GM21737 (cell line): Measurements from ENCODE around the gene OR2T5.
"Not testable (repeated sequence)": the region's sequence is repeated elsewhere in the genome, so short reads cannot be mapped to it uniquely, and the experiment has no call there.

ENCODE experiments used
- ATAC-seq: cut with Tn5 transposase; IDR thresholded peaks from one replicate; pipeline ENCODE4 v1.9.1; 2021; ENCODE audit warnings: mild to moderate bottlenecking, moderate library complexity; ENCODE audit not compliant: unreplicated experiment

The OR2T5 gene

DNA sequence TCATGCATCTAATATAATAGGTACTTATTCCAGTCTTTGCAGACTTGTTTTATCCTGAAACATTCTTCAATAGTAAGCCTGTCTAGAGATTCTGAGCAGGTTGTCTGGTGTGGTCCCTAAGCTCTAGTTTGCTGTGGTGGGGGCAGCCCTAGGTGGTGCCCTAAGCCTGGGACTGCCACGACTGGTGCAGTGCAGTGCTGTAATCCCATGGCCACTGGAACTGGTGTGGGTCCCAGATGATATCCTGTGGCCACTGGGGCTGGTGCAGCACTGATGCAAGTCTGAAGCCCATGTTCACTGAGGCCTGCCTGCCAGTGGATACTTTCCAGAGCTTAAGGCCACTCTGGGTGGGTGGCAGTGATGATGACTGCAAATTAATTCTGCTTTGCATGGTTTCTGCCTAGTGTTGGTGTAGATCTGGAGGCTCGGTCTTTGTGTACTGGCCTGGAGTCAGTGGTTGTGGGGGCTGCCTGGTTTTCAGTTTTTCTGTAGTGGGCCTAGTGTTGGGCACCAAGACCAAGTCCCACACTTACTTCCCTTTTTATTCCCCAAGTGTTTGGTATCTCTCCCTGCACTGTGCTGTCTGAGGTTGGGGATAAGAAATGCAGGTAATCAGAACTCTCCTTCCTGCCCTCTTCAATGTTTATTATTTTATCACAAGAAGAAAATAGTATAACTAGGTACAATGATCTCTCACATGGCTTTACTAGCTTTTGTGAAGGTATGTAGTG, 12.1 kb downstream of the OR2T5 start:
- not testable (repeated sequence) for ATAC-seq

DNA sequence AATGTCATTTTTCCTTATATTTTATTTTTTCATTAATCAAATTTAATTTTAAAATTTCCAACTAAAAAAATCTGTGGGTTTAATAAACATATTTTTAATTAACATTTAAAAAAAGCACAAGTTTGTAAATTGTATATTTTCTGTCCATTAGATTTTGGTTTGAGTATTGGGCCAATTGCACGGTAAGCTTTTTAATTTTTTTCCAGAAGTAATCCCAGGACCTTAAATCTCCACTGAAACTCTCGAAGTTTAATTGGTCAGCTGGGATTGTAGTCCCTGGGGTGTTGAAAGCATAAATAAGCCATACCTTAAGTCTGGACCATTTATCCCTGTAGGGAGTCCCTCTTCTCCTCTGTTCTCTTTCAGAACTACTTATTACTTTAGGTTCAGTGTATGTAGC, 19.4 kb downstream of the OR2T5 start, which contains the start of gene OR2G6:
Gene OR2G6, plus strand, starts transcription at position 301 of the 400 bp plus-strand sequence. CDS start 13,574 bp downstream, outside the sequence.
- ATAC-seq = not testable (repeated sequence)

DNA sequence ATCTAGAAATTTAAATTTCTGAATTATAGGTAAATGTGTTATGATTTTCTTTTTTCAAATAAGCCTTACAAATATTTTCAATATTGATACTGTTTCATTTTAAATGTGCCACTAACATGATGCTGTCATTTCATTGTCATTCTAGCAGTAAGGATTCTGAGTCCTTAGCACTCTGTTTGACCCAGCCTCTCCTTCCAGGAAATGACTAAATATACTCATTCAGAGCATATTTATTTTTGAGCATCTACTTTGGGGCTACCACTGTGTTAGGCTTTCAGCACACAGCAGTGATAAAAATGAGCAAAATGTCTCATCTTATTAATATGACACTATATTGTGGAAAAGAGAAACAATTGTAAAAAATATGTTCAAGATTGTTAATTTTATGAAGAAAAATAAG, 21.8 kb downstream of the OR2T5 start:
- ATAC-seq = not testable (repeated sequence)

DNA sequence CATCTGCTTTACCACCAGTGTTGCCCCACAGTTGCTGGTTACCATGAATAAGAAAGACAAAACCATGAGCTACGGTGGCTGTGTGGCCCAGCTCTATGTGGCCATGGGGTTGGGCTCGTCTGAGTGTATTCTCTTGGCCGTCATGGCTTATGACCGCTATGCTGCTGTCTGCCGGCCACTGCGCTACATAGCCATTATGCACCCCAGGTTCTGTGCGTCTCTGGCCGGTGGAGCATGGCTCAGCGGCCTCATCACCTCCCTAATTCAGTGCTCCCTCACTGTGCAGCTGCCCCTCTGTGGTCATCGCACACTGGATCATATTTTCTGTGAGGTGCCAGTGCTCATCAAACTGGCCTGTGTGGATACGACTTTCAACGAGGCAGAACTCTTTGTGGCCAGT, 33.5 kb downstream of the OR2T5 start:
- ATAC-seq = no peak

GRCh38 chr1:248537449-248537848, 49.1 kb downstream of the OR2T5 start:
- ATAC-seq = not testable (repeated sequence)
